HCT116 (cell line): ENCODE measurements around the gene KCNB1. TPM values are rescaled to one million over a fixed set of nuclear protein-coding genes. Genes with fewer than 3 reads are reported as not detected.
A peak's percentile ranks its signal among the peaks of the same experiment; 100 is the strongest.

Experiments used
- ATAC-seq: fragments of 200-7000 bp; cut with Tn5 transposase; 2 replicates; pipeline ENCODE4 v1.9.1; 2020; ENCODE audit warnings: mild to moderate bottlenecking, moderate library complexity
- BruUV-seq: library from RNA; stranded (reverse); fragments of 400-500 nt; replicated peaks from 2 replicates; lab custom pipeline; 2021; lab: Mats Ljungman, UMichigan
- CTCF ChIA-PET: fragments of 300-600 bp; sonication (Branson Sonifier 250); formaldehyde crosslinking; loops from one replicate; lab custom pipeline; 2021; ENCODE audit warnings: antibody characterized with exemption; lab: Charles Lee
- POLR2A ChIA-PET: fragments of 300-600, 350-600 bp; sonication (Branson Sonifier 250); formaldehyde crosslinking; loops from one replicate; lab custom pipeline; 2021; ENCODE audit warnings: antibody characterized with exemption; lab: Charles Lee
- RAD21 ChIA-PET, 2 experiments: fragments of 300-600 bp; sonication (Branson Sonifier 250); formaldehyde crosslinking; loops; one replicate each; lab custom pipeline; 2023; ENCODE audit warnings: low total read pairs in 2 of 2; ENCODE audit not compliant: uncharacterized antibody in 2 of 2, unreplicated experiment in 2 of 2, low non-redundant PET in 1 of 2; lab: Charles Lee
- DNase-seq: peaks from one replicate; pipeline ENCODE4 v3.0.0-alpha.2; 2010; ENCODE audit warnings: low read depth, low spot score
- H2AFZ ChIP-seq: fragments of 200-600 bp; shearing (Covaris generic), sonication (generic); 2 replicates; pipeline ENCODE4 v1.6.1; 2017; ENCODE audit warnings: low read depth, mixed run types, mixed read lengths, antibody characterized with exemption, low read length; ENCODE audit not compliant: poor library complexity, severe bottlenecking
- H3K27ac ChIP-seq: 2 replicates; pipeline ENCODE4 v1.5.1; 2012; ENCODE audit warnings: low read depth, low read length
- H3K27me3 ChIP-seq: fragments of 200-600 bp; sonication (generic); 2 replicates; pipeline ENCODE4 v1.6.1; 2016; ENCODE audit warnings: mixed run types, low read length, mixed read lengths; ENCODE audit not compliant: insufficient read depth
- H3K36me3 ChIP-seq, 2 experiments: fragments of 200-500 bp in 1 of 2; fragments of 200-600 bp in 1 of 2; sonication (Bioruptor generic) in 1 of 2; sonication (generic) in 1 of 2; 2 replicates each; pipeline versions ENCODE4 v1.5.1 to v1.6.1; 2014 to 2016; ENCODE audit warnings: low read length in 2 of 2, inconsistent platforms in 1 of 2, mixed read lengths in 1 of 2, mixed run types in 1 of 2; ENCODE audit not compliant: insufficient read depth in 2 of 2, control insufficient read depth in 1 of 2
- H3K4me1 ChIP-seq, 2 experiments: fragments of 200-600 bp in 1 of 2; sonication (generic) in 1 of 2; 2 replicates each; pipeline versions ENCODE4 v1.5.1 to v1.6.1; 2012 to 2017; ENCODE audit warnings: low read length in 2 of 2, inconsistent platforms in 1 of 2, mild to moderate bottlenecking in 1 of 2, mixed read lengths in 1 of 2, mixed run types in 1 of 2, moderate library complexity in 1 of 2; ENCODE audit not compliant: insufficient read depth in 2 of 2, control insufficient read depth in 1 of 2
- H3K4me2 ChIP-seq: fragments of 200-600 bp; sonication (generic); 2 replicates; pipeline ENCODE4 v1.6.1; 2017; ENCODE audit warnings: mixed run types, low read length, mixed read lengths
- H3K4me3 ChIP-seq, 2 experiments: fragments of 200-600 bp in 1 of 2; sonication (generic) in 1 of 2; replicated peaks in 1 of 2; 2 replicates each; pipeline ENCODE4 v1.5.1; 2011 to 2016; ENCODE audit warnings: low read length in 2 of 2, control low read depth in 1 of 2, low read depth in 1 of 2, mild to moderate bottlenecking in 1 of 2, mixed read lengths in 1 of 2, mixed run types in 1 of 2
- H3K79me2 ChIP-seq: fragments of 200-600 bp; sonication (generic); 2 replicates; pipeline ENCODE4 v1.6.1; 2017; ENCODE audit warnings: mild to moderate bottlenecking, mixed run types, low read length, moderate library complexity, mixed read lengths; ENCODE audit not compliant: insufficient read depth
- H3K9ac ChIP-seq: fragments of 200-600 bp; sonication (generic); 2 replicates; pipeline ENCODE4 v1.6.1; 2016; ENCODE audit warnings: low read length, mixed read lengths
- H3K9me2 ChIP-seq: fragments of 200-600 bp; sonication (generic), shearing (Covaris generic); 2 replicates; pipeline ENCODE4 v1.6.1; 2017; ENCODE audit warnings: mixed run types, mild to moderate bottlenecking, moderate library complexity; ENCODE audit not compliant: insufficient read depth
- H3K9me3 ChIP-seq, 2 experiments: fragments of 200-500 bp in 1 of 2; fragments of 200-600 bp in 1 of 2; sonication (Bioruptor generic) in 1 of 2; sonication (generic) in 1 of 2; 2 replicates each; pipeline ENCODE4 v1.6.1; 2014 to 2017; ENCODE audit warnings: low read length in 2 of 2, mixed read lengths in 2 of 2, inconsistent platforms in 1 of 2, low read depth in 1 of 2, mild to moderate bottlenecking in 1 of 2, mixed run types in 1 of 2, moderate library complexity in 1 of 2; ENCODE audit not compliant: control insufficient read depth in 1 of 2, insufficient read depth in 1 of 2
- H4K20me1 ChIP-seq: fragments of 200-600 bp; sonication (generic), shearing (Covaris generic); 2 replicates; pipeline ENCODE4 v1.6.1; 2017; ENCODE audit warnings: mixed run types, mild to moderate bottlenecking, moderate library complexity; ENCODE audit not compliant: insufficient read depth
- CBX3 ChIP-seq: IDR thresholded peaks from 2 replicates; pipeline ENCODE4 v1.6.1; 2012; ENCODE audit warnings: low read depth
- EZH2phosphoT487 ChIP-seq: fragments of 200-600 bp; IDR thresholded peaks from 2 replicates; pipeline ENCODE4 v1.6.1; 2018; ENCODE audit warnings: antibody characterized with exemption, borderline replicate concordance
- POLR2AphosphoS5 ChIP-seq: IDR thresholded peaks from 2 replicates; pipeline ENCODE4 v1.6.1; 2011; ENCODE audit warnings: mild to moderate bottlenecking, low read depth, low read length, moderate library complexity
- SIN3A ChIP-seq: IDR thresholded peaks from 2 replicates; pipeline ENCODE4 v1.6.1; 2012; ENCODE audit warnings: low read depth
- SP1 ChIP-seq: IDR thresholded peaks from 2 replicates; pipeline ENCODE4 v1.6.1; 2012; ENCODE audit warnings: low read depth
- intact Hi-C: fragments of 100-400 bp; cut with micrococcal nuclease; formaldehyde crosslinking; loops from 2 replicates; pipeline ENCODE4 v1.10.0; 2022
- total RNA-seq: library from RNA; stranded (reverse); gene quantifications from one replicate; pipeline ENCODE4 v1.2.1, GENCODE V29; 2021; ENCODE audit not compliant: unreplicated experiment
- TF ChIP-seq, protein P1 (sequence below): IDR thresholded peaks from 2 replicates; pipeline ENCODE4 v1.6.1; 2012

Gene KCNB1
- total RNA-seq, 1 experiment from 2014 or later: 0.79 TPM

DNA sequence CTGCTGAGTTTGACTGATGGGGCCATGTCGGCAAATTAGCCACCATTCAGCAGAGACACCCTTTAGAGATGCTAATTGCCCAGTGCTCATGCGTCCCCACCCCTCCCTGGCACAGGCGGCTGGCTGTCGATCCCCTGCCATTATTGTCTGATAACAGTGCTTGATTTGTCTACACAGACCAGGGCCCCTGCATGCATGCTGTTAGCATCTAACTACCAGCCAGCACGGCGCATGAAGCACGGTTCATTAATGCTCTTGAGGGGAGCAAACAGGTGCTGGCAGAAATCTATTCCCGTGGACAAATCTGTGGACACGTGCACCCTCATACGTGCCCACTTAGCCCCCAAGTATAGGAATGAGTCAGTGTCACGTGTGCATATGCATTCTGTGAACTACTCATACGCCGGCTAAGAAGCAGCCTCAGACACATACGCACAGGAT is 32.2 kb downstream of the KCNB1 start:
- Histone ChIP-seq H3K4me3 (no peak overlapping the region), H3K27me3 (no peaks in the 10 kb centered on the region), H3K9me2 (no peaks in the 10 kb centered on the region), H3K79me2 (no peaks in the 10 kb centered on the region), H3K4me2 (no peak overlapping the region), H3K4me1 (peaks cover 0 to 10% of the 10 kb centered on the region in 2 experiments; a peak in 2 of 4 replicates), H3K9me3 (no peaks in the 10 kb centered on the region), H3K9ac (no peak overlapping the region), H4K20me1 (no peaks in the 10 kb centered on the region), H3K27ac (no peak overlapping the region), H3K36me3 (no peaks in the 10 kb centered on the region), H2AFZ (no peak overlapping the region)
- no TSS peak for BruUV-seq
- ChIA-PET POLR2A (no interaction called here), RAD21 (no interaction called here), CTCF (no interaction called here)
- DNase-seq (no peak), ATAC-seq (no peak)
- intact Hi-C loops: no loop called here
- no peak for TF ChIP-seq CBX3
- no peak for TF ChIP-seq POLR2AphosphoS5
- TF ChIP-seq SIN3A: no peak
- TF ChIP-seq EZH2phosphoT487: no peak

DNA sequence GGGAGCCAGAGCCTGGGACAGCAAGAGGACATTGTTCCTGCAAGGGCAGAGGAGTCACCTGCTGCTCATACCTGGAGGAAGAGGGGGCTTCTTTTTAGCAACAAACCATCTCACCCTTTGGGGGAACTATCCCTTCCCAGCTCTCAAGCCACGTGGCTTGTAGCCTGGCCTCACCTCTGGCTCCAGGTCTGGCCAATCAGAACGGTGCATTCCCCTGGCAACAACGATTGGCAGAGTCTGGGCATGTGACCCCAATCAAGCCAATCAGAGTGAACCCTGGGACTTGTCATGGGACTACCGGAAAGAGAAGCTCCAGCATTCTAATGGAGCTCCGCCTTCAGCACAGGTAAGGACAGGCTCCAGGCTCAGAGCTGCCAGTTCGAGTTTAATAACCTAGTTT is 33.6 kb downstream of the KCNB1 start:
- CTCF ChIA-PET: no interaction called here
- Histone ChIP-seq H3K4me2 (no peak overlapping the region), H3K36me3 (no peaks in the 10 kb centered on the region), H3K9me3 (no peaks in the 10 kb centered on the region), H3K79me2 (no peaks in the 10 kb centered on the region), H3K4me1 (peaks cover 0 to 10% of the 10 kb centered on the region in 2 experiments; a peak in 2 of 4 replicates), H3K27ac (no peak overlapping the region), H3K27me3 (no peaks in the 10 kb centered on the region), H3K4me3 (no peak overlapping the region), H3K9me2 (no peaks in the 10 kb centered on the region), H3K9ac (no peak overlapping the region), H4K20me1 (no peaks in the 10 kb centered on the region), H2AFZ (no peak overlapping the region)
- ATAC-seq: peak; percentile 88
- RAD21 ChIA-PET: no interaction called here
- POLR2A ChIA-PET: no interaction called here
- TF ChIP-seq, protein P1, sequence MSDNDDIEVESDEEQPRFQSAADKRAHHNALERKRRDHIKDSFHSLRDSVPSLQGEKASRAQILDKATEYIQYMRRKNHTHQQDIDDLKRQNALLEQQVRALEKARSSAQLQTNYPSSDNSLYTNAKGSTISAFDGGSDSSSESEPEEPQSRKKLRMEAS: peak; percentile 62; the same call in 1 of the 2 replicates
- no peak for TF ChIP-seq SP1
- DNase-seq: peak; percentile 37
- no TSS peak for BruUV-seq
- intact Hi-C loops: no loop called here
